ENCODE results near the gene RALGAPA1. TPM values are rescaled to one million over a fixed set of nuclear protein-coding genes. Genes with fewer than 3 reads are reported as not detected.
A peak's percentile ranks its signal among the peaks of the same experiment; 100 is the strongest.

Gene RALGAPA1
- total and polyA plus RNA-seq, 2 of the 13 experiments (the other 11 are each of a cell fraction or from before 2014, with no cell fraction given): 65.0 to 89.2 TPM

GRCh38 chr14:35534873-35535482 is 274.1 kb downstream of the RALGAPA1 start (continued):
- TF ChIP-seq SKI (IDR thresholded peaks at IDR 0.05; ENCODE audit: partially characterized antibody): peak; percentile 35
- peak; percentile 100 for TF ChIP-seq PITX1 (CRISPR knock-in tag; IDR thresholded peaks at IDR 0.05)
- TF ChIP-seq ZNF644 (CRISPR knock-in tag; IDR thresholded peaks at IDR 0.05; ENCODE audit: low read depth): peak; percentile 100
- TF ChIP-seq ZNF256 (CRISPR knock-in tag; conservative IDR thresholded peaks at IDR 0.05): peak; percentile 100
- TF ChIP-seq ZBTB43 (CRISPR knock-in tag; conservative IDR thresholded peaks at IDR 0.05): peak; percentile 100
- peak; percentile 100 for TF ChIP-seq ZNF512B (CRISPR knock-in tag; IDR thresholded peaks at IDR 0.05; ENCODE audit: borderline replicate concordance)
- peak; percentile 100 for TF ChIP-seq ZNF598 (CRISPR knock-in tag; IDR thresholded peaks at IDR 0.05; ENCODE audit: borderline replicate concordance)
- TF ChIP-seq ZNF460 (CRISPR knock-in tag; IDR thresholded peaks at IDR 0.05; ENCODE audit: borderline replicate concordance): peak; percentile 92
- peak; percentile 100 for TF ChIP-seq NPAS2 (CRISPR knock-in tag; IDR thresholded peaks at IDR 0.05; ENCODE audit: borderline replicate concordance)
- TF ChIP-seq TEAD3 (CRISPR knock-in tag; optimal IDR thresholded peaks at IDR 0.05; ENCODE audit: borderline replicate concordance): peak; percentile 98
- TF ChIP-seq MAFF (IDR thresholded peaks at IDR 0.05; ENCODE audit: low read depth, low read length): peak; percentile 21; the same call in 1 of the 2 replicates
- TF ChIP-seq LCORL (IDR thresholded peaks at IDR 0.05): no peak
- TF ChIP-seq LCORL (CRISPR knock-in tag; IDR thresholded peaks at IDR 0.05): peak; percentile 100
- peak; percentile 100 for TF ChIP-seq SMAD1 (CRISPR knock-in tag; IDR thresholded peaks at IDR 0.05; ENCODE audit: borderline replicate concordance, low read depth)
- TF ChIP-seq ZXDC (CRISPR knock-in tag; IDR thresholded peaks at IDR 0.05): peak; percentile 100
- peak; percentile 100 for TF ChIP-seq ZNF484 (CRISPR knock-in tag; IDR thresholded peaks at IDR 0.05; ENCODE audit: borderline replicate concordance, low read depth)
- peak; percentile 100 for TF ChIP-seq ZNF549 (CRISPR knock-in tag; IDR thresholded peaks at IDR 0.05)
- TF ChIP-seq PAX8 (CRISPR knock-in tag; IDR thresholded peaks at IDR 0.05; ENCODE audit: borderline replicate concordance): peak; percentile 100
- TF ChIP-seq ZBTB37 (CRISPR knock-in tag; IDR thresholded peaks at IDR 0.05): peak; percentile 100
- peak; percentile 100 for TF ChIP-seq ZBTB1 (CRISPR knock-in tag; IDR thresholded peaks at IDR 0.05; ENCODE audit: borderline replicate concordance)
- peak; percentile 98 for TF ChIP-seq ZBTB21 (CRISPR knock-in tag; IDR thresholded peaks at IDR 0.05)
- peak; percentile 100 for TF ChIP-seq KDM2A (CRISPR knock-in tag; IDR thresholded peaks at IDR 0.05; ENCODE audit: borderline replicate concordance, low read depth)
